ENCODE results near the gene CHST15.

DNA sequence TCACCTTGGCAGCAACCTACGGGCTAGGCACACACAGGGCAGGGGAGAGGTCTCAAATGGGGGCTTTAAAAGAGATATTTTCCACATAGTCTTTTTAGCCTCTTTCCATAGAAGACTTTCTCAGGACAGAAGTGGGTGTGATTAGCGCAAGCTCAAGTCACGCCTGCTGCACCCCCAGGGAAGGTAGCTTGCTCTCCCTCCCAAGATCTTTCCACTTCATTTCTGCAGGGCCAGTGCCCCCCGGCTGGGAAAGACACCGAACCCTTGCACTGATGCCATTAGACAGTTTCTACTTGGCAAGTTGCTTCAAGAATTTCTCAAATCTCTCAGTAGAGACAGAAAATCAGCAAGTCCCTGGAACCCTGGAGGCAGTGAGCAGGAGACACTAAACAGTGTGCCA, 19.4 kb downstream of the CHST15 start:
- TF ChIP-seq, protein P1, sequence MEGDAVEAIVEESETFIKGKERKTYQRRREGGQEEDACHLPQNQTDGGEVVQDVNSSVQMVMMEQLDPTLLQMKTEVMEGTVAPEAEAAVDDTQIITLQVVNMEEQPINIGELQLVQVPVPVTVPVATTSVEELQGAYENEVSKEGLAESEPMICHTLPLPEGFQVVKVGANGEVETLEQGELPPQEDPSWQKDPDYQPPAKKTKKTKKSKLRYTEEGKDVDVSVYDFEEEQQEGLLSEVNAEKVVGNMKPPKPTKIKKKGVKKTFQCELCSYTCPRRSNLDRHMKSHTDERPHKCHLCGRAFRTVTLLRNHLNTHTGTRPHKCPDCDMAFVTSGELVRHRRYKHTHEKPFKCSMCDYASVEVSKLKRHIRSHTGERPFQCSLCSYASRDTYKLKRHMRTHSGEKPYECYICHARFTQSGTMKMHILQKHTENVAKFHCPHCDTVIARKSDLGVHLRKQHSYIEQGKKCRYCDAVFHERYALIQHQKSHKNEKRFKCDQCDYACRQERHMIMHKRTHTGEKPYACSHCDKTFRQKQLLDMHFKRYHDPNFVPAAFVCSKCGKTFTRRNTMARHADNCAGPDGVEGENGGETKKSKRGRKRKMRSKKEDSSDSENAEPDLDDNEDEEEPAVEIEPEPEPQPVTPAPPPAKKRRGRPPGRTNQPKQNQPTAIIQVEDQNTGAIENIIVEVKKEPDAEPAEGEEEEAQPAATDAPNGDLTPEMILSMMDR (IDR thresholded peaks at IDR 0.05) = no peak
- TF ChIP-seq POLR2A (IDR thresholded peaks at IDR 0.05) = no peak
